Ishikawa (cell line): Measurements from ENCODE around the gene RHOU.

ENCODE experiments used
- CEBPB ChIP-seq: IDR thresholded peaks from 2 replicates; pipeline ENCODE4 v1.6.1; 2012
- CREB1 ChIP-seq: IDR thresholded peaks from 2 replicates; pipeline ENCODE4 v1.6.1; 2012; ENCODE audit warnings: low read depth
- EGR1 ChIP-seq: IDR thresholded peaks from 2 replicates; pipeline ENCODE4 v1.6.1; 2012
- EP300 ChIP-seq: IDR thresholded peaks from 2 replicates; pipeline ENCODE4 v1.6.1; 2012; ENCODE audit warnings: borderline replicate concordance
- FOXM1 ChIP-seq: IDR thresholded peaks from 2 replicates; pipeline ENCODE4 v1.6.1; 2012; ENCODE audit warnings: low read depth, borderline replicate concordance
- NFIC ChIP-seq: IDR thresholded peaks from 2 replicates; pipeline ENCODE4 v1.6.1; 2012
- RAD21 ChIP-seq: IDR thresholded peaks from 2 replicates; pipeline ENCODE4 v1.6.1; 2012; ENCODE audit warnings: low read depth
- TAF1 ChIP-seq: IDR thresholded peaks from 2 replicates; pipeline ENCODE4 v1.6.1; 2012; ENCODE audit warnings: low read depth, mild to moderate bottlenecking
- TCF12 ChIP-seq: IDR thresholded peaks from 2 replicates; pipeline ENCODE4 v1.6.1; 2012; ENCODE audit warnings: low read depth
- TEAD4 ChIP-seq: IDR thresholded peaks from 2 replicates; pipeline ENCODE4 v1.6.1; 2012
- YY1 ChIP-seq: IDR thresholded peaks from 2 replicates; pipeline ENCODE4 v1.6.1; 2012; ENCODE audit warnings: low read depth
- ZBTB7A ChIP-seq: IDR thresholded peaks from 2 replicates; pipeline ENCODE4 v1.6.1; 2012; ENCODE audit warnings: low read depth
- TF ChIP-seq, protein P1 (sequence below): IDR thresholded peaks from 2 replicates; pipeline ENCODE4 v1.6.1; 2012; ENCODE audit warnings: low read depth, mild to moderate bottlenecking
- TF ChIP-seq, protein P2 (sequence below): IDR thresholded peaks from 2 replicates; pipeline ENCODE4 v1.6.1; 2012
- TF ChIP-seq, protein P3 (sequence below): IDR thresholded peaks from 2 replicates; pipeline ENCODE4 v1.6.1; 2012

The RHOU gene

DNA sequence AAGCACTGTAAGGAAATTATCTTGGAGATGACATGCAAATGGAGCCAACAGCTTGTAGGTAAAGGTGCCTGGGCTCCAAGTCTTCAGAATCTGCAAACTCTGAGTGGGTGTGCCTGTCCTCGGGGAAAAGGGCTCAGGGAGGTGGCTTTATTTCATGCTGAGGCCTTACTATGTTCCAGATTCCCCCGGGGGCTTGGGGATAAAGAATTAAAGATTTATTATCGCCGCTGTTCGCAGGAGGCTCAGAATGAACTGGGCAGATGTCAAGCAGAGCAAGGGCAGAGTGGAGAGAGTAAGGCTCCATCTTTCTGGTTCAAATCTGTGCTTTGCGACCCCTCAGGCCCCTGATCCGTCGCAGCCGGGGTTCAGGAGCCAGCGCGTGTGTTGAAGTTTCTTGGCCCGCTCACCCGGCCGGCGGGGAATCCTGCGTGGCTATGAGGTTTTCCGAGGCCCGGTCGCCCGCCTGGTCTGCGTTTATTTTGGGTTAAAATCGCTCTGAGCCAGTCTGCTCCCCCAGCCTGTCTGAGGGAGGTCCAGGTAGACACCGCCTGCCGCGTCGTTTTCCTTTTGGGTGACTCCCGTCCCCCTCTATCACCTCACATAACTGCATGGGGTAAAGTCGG lies 19.5 kb downstream of the RHOU start:
- TF ChIP-seq TAF1 = no peak
- TF ChIP-seq ZBTB7A = no peak
- TF ChIP-seq, protein P1, sequence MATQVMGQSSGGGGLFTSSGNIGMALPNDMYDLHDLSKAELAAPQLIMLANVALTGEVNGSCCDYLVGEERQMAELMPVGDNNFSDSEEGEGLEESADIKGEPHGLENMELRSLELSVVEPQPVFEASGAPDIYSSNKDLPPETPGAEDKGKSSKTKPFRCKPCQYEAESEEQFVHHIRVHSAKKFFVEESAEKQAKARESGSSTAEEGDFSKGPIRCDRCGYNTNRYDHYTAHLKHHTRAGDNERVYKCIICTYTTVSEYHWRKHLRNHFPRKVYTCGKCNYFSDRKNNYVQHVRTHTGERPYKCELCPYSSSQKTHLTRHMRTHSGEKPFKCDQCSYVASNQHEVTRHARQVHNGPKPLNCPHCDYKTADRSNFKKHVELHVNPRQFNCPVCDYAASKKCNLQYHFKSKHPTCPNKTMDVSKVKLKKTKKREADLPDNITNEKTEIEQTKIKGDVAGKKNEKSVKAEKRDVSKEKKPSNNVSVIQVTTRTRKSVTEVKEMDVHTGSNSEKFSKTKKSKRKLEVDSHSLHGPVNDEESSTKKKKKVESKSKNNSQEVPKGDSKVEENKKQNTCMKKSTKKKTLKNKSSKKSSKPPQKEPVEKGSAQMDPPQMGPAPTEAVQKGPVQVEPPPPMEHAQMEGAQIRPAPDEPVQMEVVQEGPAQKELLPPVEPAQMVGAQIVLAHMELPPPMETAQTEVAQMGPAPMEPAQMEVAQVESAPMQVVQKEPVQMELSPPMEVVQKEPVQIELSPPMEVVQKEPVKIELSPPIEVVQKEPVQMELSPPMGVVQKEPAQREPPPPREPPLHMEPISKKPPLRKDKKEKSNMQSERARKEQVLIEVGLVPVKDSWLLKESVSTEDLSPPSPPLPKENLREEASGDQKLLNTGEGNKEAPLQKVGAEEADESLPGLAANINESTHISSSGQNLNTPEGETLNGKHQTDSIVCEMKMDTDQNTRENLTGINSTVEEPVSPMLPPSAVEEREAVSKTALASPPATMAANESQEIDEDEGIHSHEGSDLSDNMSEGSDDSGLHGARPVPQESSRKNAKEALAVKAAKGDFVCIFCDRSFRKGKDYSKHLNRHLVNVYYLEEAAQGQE = no peak
- no peak for TF ChIP-seq YY1
- no peak for TF ChIP-seq TCF12
- TF ChIP-seq, protein P2, sequence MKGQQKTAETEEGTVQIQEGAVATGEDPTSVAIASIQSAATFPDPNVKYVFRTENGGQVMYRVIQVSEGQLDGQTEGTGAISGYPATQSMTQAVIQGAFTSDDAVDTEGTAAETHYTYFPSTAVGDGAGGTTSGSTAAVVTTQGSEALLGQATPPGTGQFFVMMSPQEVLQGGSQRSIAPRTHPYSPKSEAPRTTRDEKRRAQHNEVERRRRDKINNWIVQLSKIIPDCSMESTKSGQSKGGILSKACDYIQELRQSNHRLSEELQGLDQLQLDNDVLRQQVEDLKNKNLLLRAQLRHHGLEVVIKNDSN = no peak
- TF ChIP-seq, protein P3, sequence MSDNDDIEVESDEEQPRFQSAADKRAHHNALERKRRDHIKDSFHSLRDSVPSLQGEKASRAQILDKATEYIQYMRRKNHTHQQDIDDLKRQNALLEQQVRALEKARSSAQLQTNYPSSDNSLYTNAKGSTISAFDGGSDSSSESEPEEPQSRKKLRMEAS = no peak
- no peak for TF ChIP-seq FOXM1

DNA sequence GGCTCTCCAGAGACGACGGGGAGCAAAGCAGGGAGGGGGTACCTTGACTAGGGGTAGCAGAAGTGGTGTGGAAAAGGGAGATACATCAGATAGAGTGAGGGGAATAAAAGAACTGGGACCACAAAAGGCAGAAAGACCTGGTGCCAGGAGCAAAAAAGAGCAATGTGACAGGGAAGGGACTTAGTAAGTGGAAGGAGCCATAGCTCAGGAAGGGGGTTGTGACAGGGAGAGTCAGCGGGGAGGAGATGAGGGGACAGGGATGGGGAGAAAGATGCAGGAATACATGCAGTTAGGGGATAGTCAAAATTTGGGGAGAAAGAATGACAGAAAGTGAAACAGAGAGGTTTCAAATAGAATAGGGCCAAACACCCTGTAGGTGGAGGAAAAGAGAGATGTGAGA lies 20.5 kb downstream of the RHOU start:
- TF ChIP-seq CEBPB (no peak), YY1 (no peak), FOXM1 (no peak), RAD21 (no peak), EGR1 (no peak), TEAD4 (no peak), TAF1 (no peak), ZBTB7A (no peak)
- TF ChIP-seq, protein P2 = no peak
- TF ChIP-seq, protein P1 = no peak

DNA sequence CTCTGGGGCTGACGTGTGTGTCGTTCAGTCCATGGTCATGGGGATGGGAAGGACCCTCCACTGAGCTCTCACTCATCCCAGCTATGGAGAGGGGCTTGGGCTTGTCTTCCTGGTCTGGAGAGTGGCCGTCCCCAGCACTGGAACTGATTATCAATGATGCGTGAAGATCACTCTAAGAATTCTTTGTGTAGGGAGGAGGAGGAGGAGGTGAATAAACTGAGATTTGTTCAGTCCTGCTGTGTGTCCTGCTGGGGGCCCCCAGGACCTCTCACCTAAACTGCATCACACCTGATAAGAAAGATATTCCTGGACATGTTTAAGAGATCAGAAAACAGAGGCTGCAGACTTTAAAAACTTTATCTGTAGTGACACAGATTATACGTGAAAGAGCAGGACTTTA lies 21.2 kb downstream of the RHOU start:
- TF ChIP-seq TAF1 (no peak), FOXM1 (no peak), RAD21 (no peak), TCF12 (no peak), TEAD4 (no peak), YY1 (no peak), EGR1 (no peak), CEBPB (no peak), NFIC (no peak), ZBTB7A (no peak), CREB1 (no peak), EP300 (no peak)
- TF ChIP-seq, protein P1 = no peak
- TF ChIP-seq, protein P2 = no peak
- TF ChIP-seq, protein P3 = no peak

DNA sequence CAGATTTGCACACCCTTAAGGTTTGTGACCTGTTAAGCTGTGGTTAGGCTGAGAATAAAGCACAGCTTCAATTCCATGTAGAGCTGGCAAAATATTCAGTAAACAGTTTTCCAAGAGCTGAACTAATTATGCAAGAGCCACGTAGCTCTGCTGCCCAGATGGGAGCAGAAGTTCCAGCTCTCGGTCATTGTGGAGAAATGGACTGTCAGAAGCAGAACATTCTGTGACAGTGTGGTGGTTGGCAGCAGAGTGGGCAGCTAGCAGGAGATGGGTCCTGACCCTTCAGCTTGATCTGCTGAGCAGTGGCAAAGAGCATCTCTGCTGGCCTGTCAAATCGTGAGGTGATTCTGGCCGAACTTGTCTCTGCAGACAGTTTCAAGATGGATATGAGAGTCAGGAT lies 23.2 kb downstream of the RHOU start:
- TF ChIP-seq EGR1 (no peak), CEBPB (no peak), TEAD4 (no peak), TAF1 (no peak), NFIC (no peak), RAD21 (no peak), YY1 (no peak), CREB1 (no peak)
- TF ChIP-seq, protein P2 = no peak
- TF ChIP-seq, protein P3 = no peak
